GM18507 (cell line): ENCODE data around the gene MED13L.
"Not testable (repeated sequence)": the region's sequence is repeated elsewhere in the genome, so short reads cannot be mapped to it uniquely, and the experiment has no call there.

Experiments used
- DNase-seq: peaks from one replicate; pipeline ENCODE4 v3.0.0; 2011; ENCODE audit warnings: low read depth; ENCODE audit not compliant: insufficient read length; ENCODE audit errors: extremely low spot score
- FAIRE-seq: peaks from 2 replicates; lab custom pipeline; 2011; peaks lifted over from hg19 to GRCh38; lab: Jason Lieb, UNC

MED13L gene

GRCh38 chr12:116054280-116054679 is 223.2 kb downstream of the MED13L start:
- FAIRE-seq (no peak), DNase-seq (no peak)

DNA sequence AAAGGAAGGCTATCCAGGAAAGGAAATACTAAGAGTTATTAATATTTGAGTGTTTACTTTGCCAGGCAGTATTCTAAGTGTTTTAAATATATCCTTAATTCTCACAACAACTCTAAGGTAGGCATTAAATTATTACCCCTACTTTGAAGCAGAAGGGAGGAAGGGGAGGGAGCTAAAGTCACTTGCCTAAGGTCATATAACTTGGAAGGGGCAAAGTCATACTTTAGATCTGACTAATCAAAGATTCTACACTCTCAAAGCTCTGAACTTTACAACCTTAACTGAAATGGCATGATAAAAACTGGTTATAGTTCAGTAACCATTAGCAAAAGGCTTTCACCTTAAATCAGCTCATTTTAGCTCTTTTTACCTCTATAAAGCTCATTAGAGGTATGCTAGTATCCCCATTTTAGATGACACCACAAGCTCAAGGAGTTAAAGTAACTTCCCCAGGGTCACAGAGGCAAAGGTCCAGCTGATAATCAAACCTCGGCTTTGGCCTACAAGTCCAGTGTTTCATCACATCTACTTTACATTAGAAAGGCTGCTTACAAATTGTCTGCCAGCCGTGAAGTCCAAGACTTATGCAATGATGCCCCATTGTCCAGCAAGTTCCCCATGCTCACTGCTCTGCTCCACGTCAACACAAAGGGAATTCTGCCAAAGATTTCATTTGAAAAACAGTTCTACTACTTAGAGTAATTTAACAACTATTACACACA is 223.9 kb downstream of the MED13L start:
- no peak for FAIRE-seq
- no peak for DNase-seq

DNA sequence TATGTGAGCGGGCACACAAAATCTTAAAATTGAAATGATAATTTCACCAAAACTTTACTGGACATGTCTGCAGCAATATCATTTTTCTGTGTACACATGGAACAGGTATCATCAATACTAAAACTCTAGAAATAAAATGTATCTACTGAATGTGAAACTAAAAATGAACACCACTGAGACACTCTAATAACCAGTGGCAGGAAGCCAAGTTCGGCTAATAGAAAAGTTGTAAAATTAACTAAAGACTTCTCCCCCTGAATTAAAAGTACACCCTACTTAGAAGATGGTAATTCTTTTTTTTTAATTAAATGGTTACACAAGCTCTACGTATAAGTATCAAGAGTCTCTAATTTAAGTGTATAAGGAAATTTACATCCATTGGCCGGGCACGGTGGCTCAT is 227.2 kb downstream of the MED13L start:
- FAIRE-seq (no peak), DNase-seq (no peak)

DNA sequence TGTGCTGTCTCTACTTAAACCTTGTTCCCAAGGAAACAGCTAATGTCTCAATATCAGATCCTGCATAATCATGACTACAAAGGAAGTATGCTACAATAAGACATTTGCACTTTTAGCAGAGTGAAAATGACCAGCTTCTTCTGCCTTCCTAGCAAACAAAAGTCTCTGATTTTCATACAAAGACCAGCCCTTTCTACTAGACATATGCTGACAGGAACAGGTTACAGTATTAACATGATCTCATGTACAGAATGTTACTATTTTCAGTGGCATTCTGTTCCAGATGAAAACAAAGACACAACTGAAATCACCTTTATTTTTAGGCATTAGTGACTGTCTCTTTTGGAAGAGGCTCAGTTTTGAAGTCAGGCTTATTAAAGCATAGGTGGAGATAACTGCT is 228.6 kb downstream of the MED13L start:
- no peak for FAIRE-seq
- no peak for DNase-seq

- no peak for DNase-seq
- no peak for FAIRE-seq
Measured at GRCh38 chr12:116046039-116046438, 231.5 kb downstream of the MED13L start.

- FAIRE-seq (no peak), DNase-seq (no peak)
Measured at GRCh38 chr12:116045150-116045549, 232.3 kb downstream of the MED13L start.

DNA sequence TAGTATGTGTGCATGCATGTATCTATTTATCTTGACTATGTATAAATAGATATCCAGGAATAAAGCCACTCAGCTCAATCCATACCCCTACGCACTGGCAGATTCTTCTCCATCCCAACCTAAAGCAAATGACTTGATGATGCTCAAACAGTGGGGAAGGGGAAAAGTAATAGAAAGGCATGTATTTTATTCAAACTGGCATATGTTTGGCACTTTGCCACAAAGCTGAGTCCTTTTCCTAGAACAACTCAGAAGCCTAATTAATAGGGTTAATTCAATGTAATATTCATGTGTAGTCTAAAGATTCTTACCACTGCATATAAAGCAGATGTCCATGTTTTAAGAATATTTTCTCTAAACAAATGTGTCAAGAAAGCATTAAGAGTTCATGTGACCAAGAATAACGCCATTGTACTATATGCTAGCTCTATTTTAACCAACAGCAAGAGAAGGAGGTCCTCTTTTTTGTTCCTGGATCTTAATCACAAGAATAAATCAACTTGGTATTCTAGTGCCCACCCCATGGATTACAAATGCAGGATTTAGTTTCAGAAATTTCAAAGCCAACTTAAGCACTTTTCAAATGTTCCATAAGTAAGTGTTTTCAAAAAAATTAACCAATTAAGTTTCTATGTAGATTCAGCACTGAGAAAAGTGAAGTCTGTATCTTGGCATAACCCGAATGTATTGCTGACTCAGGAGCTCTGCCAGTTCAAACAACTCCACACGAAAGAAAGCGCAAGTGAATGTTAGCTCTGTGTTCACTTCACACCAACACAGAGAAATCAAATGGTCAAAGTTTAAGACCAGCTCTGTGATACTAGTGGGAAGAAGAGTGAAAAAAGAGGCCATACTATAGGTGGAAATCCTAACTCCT is 233.6 kb downstream of the MED13L start:
- no peak for FAIRE-seq

GRCh38 chr12:116040402-116040801 is 237.1 kb downstream of the MED13L start:
- FAIRE-seq (no peak), DNase-seq (no peak)

More for the DNA sequence above, 233.6 kb downstream of the MED13L start:
- DNase-seq, result no peak

DNA sequence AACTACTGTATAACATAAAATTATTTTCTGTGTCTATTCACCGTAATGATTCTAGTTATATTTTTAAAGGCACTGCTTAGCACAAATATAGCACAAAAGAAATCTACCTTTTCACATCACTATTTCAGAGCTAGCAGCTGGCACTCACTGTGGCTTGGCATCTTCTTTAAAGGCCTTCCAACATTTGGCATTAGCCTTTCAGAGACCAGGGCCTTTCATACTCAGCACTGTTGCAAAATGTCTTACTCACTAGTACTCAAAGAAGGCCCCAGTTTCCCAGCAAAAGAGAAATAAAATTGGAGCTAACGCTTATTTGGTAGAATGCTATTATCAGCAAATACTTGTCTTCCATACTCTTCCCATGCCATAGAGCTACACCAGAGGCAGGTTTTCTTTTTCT is 238.4 kb downstream of the MED13L start:
- FAIRE-seq (no peak), DNase-seq (no peak)

GRCh38 chr12:116037941-116038837 is 239.3 kb downstream of the MED13L start:
- DNase-seq (no peak), FAIRE-seq (no peak)

- DNase-seq, result no peak
- no peak for FAIRE-seq
Measured at GRCh38 chr12:116033765-116034164, 243.7 kb downstream of the MED13L start.

- not testable (repeated sequence) for FAIRE-seq, DNase-seq
Measured at GRCh38 chr12:116031624-116032023, 245.9 kb downstream of the MED13L start.

DNA sequence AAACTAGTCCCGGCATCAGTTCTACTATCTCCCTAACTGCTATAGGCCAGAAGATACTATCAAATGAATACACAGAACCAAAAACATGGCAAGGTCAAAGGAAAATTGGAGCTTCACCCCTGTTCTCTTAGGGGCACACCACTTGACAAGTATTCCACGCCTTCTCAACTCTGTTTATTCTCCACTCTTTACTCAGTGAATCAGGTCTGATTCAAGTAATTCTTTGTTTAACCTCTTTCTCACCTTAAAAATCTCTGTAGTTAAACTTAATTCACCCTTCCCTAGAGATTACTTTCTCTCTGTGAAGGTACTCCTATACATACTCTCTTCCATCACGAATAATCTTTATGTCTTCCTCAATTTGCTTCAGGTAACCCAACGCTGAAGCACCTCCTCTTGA is 248.9 kb downstream of the MED13L start:
- FAIRE-seq (no peak), DNase-seq (no peak)

- FAIRE-seq (no peak), DNase-seq (no peak)
Measured at GRCh38 chr12:116027551-116027821, 250.0 kb downstream of the MED13L start.

GRCh38 chr12:116026768-116027550 is 250.5 kb downstream of the MED13L start:
- no peak for FAIRE-seq
- DNase-seq, result no peak

GRCh38 chr12:116026346-116026745 is 251.1 kb downstream of the MED13L start:
- no peak for FAIRE-seq

DNA sequence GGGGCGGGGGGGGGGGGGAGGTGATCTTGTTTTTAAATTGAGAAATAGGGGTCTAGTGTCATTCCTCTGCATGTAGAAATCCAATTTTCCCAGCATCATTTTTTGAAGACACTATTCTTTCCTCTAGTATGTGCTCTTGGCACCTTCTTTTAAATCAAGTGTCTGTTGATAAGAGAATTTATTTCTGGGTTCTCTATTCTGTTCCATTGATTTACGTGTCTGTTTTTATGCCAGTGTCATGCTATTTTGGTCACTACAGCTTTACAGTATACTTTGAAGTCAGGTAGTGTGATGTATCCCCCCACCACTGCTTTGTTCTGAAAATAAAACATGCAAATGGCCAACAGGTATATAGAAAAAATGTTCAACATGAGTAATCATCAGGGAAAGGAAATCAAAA is 252.7 kb downstream of the MED13L start:
- FAIRE-seq (no peak), DNase-seq (no peak)

More at GRCh38 chr12:116026346-116026745, 251.1 kb downstream of the MED13L start:
- DNase-seq, result no peak

DNA sequence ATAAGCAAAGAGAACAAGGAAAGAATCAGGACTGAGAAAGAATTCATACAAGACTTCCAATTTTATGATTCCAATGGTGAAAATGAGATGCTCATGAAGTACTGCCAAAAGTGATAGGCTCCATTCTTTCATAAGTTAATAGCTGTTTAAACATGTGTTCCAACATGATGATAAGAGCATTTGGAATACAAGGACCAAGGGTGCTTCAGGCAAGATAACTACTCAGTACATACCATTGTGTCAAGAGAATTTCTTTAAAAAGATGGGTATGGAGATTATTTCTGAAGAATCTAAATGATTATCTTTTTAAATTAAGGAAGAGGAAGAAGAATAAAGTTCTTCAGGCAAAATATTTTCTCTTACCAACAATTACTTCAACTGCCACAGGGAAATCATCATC is 258.1 kb downstream of the MED13L start:
- no peak for FAIRE-seq

GRCh38 chr12:116018282-116018681 is 259.2 kb downstream of the MED13L start:
- DNase-seq (no peak), FAIRE-seq (no peak)

More for the DNA sequence above, 258.1 kb downstream of the MED13L start:
- DNase-seq, result no peak
